ENCODE results near the gene LTB4R2. TPM values are rescaled to one million over a fixed set of nuclear protein-coding genes. Genes with fewer than 3 reads are reported as not detected.
A peak's percentile ranks its signal among the peaks of the same experiment; 100 is the strongest.

Gene LTB4R2
- total RNA-seq, 1 donor from 2014 or later: 1.5 TPM

DNA sequence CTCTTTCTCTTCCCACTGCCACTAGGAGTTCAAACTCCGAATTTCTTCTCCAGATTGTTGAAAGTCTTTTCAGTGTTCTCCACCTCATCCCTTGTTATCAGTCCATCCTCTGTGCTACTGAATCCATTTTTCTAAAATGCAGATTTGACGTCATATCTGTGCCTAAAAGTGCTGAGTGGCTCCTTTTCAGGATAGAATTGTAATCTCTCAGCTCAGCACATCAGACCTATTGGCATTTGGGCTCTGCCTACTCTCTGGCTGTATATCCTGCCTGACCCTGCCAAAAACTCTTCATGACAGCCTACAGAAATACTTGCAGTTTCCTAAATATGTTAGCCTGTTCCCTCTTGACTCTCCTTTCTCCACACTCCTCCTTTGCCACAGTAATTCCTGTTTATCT is 37.5 kb upstream of the LTB4R2 start:
- Histone ChIP-seq H3K27me3 (ENCODE audit: control insufficient read depth, insufficient read depth, low read length) (no peaks in the 10 kb centered on the region), H3K4me3 (ENCODE audit: low read depth, low read length) (no peak overlapping the region), H3K36me3 (ENCODE audit: control insufficient read depth, insufficient read depth, low read length) (peaks cover 2% of the 10 kb centered on the region)
- TF ChIP-seq, protein P1, sequence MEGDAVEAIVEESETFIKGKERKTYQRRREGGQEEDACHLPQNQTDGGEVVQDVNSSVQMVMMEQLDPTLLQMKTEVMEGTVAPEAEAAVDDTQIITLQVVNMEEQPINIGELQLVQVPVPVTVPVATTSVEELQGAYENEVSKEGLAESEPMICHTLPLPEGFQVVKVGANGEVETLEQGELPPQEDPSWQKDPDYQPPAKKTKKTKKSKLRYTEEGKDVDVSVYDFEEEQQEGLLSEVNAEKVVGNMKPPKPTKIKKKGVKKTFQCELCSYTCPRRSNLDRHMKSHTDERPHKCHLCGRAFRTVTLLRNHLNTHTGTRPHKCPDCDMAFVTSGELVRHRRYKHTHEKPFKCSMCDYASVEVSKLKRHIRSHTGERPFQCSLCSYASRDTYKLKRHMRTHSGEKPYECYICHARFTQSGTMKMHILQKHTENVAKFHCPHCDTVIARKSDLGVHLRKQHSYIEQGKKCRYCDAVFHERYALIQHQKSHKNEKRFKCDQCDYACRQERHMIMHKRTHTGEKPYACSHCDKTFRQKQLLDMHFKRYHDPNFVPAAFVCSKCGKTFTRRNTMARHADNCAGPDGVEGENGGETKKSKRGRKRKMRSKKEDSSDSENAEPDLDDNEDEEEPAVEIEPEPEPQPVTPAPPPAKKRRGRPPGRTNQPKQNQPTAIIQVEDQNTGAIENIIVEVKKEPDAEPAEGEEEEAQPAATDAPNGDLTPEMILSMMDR (IDR thresholded peaks at IDR 0.05; ENCODE audit: insufficient read depth, low read length, poor library complexity, severe bottlenecking): no peak
- DNase-seq (ENCODE audit: low read depth): no peak

DNA sequence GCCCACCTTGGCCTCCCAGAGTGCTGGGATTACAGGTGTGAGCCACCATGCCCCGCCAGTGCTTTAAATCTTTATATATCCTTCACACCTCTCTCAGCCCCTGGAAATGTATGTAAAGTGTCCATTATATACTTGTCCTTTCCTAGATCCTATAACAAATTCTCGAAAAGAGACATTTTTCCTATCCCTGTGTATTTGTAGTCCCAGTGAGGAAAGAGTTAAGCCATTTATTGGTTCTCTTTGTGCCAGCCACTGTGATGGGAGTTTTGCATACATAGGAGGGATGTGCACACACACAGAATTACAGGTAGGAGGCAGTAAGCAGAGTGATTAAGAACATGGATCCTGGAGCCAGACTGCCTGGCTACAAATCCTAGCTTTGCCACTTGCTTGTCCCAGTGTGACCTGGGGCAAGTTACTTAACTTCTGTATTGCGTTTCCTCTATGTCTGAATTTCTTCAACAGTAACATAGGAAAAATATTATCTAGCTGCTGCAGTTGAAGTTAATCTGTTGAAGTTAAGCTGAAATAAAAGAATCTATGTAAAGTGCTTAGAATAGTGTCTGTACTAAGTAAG is 36.4 kb upstream of the LTB4R2 start:
- DNase-seq (ENCODE audit: low read depth): no peak
- H3K36me3 ChIP-seq (ENCODE audit: control insufficient read depth, insufficient read depth, low read length): peaks cover 2% of the 10 kb centered on the region
- no peak overlapping the region for H3K4me3 ChIP-seq (ENCODE audit: low read depth, low read length)
- no peaks in the 10 kb centered on the region for H3K27me3 ChIP-seq (ENCODE audit: control insufficient read depth, insufficient read depth, low read length)
- TF ChIP-seq, protein P1 (IDR thresholded peaks at IDR 0.05; ENCODE audit: insufficient read depth, low read length, poor library complexity, severe bottlenecking): peak; percentile 11

DNA sequence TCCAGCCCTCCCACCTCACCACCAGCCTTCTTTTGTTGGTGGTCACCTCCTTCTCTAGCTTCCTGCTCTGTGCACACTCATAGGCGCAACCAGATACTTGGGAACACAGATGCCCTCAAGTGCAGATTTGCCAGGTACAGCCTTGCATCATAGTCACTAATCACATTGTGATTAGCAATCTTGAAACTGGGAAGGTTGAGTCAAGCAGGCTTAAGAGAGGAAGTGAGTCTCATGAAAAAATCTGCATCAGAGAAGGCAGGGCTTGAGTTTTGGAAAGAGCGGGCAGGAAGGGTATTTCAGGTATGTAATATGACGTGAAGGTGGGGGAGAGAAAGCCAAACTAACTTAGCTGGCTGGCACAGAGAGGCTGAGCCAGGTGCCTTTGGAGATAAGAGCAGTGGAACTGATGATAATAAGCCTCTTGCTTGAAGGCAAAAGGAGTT is 35.8 kb upstream of the LTB4R2 start:
- H3K4me3 ChIP-seq (ENCODE audit: low read depth, low read length): no peak overlapping the region
- TF ChIP-seq, protein P1 (IDR thresholded peaks at IDR 0.05; ENCODE audit: insufficient read depth, low read length, poor library complexity, severe bottlenecking): no peak
- no peaks in the 10 kb centered on the region for H3K27me3 ChIP-seq (ENCODE audit: control insufficient read depth, insufficient read depth, low read length)
- H3K36me3 ChIP-seq (ENCODE audit: control insufficient read depth, insufficient read depth, low read length): peaks cover 2% of the 10 kb centered on the region
- peak; percentile 32 for DNase-seq (ENCODE audit: low read depth)

DNA sequence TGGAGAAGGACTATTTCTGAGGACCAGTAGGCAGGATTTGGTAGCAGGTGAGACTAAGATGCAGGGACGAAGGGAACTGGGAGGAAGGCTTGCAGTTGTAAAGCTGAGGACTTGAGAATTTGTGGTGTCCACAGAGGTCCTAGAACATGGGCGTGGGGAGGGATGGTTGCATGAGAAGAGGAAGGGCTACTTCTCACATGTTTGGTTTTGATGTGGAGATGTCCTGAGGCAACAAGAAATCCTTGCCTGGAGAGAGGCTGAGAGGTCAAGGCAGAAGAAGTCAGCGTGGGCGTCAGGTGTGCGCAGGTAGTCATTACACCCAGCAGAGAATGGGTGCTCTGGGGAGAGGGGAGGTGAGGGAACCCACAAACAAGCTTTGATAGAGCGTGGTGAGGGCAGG is 32.9 kb upstream of the LTB4R2 start:
- no peak for DNase-seq (ENCODE audit: low read depth)
- no peaks in the 10 kb centered on the region for H3K36me3 ChIP-seq (ENCODE audit: control insufficient read depth, insufficient read depth, low read length)
- H3K4me3 ChIP-seq (ENCODE audit: low read depth, low read length): no peak overlapping the region
- TF ChIP-seq, protein P1 (IDR thresholded peaks at IDR 0.05; ENCODE audit: insufficient read depth, low read length, poor library complexity, severe bottlenecking): no peak
- H3K27me3 ChIP-seq (ENCODE audit: control insufficient read depth, insufficient read depth, low read length): no peaks in the 10 kb centered on the region

DNA sequence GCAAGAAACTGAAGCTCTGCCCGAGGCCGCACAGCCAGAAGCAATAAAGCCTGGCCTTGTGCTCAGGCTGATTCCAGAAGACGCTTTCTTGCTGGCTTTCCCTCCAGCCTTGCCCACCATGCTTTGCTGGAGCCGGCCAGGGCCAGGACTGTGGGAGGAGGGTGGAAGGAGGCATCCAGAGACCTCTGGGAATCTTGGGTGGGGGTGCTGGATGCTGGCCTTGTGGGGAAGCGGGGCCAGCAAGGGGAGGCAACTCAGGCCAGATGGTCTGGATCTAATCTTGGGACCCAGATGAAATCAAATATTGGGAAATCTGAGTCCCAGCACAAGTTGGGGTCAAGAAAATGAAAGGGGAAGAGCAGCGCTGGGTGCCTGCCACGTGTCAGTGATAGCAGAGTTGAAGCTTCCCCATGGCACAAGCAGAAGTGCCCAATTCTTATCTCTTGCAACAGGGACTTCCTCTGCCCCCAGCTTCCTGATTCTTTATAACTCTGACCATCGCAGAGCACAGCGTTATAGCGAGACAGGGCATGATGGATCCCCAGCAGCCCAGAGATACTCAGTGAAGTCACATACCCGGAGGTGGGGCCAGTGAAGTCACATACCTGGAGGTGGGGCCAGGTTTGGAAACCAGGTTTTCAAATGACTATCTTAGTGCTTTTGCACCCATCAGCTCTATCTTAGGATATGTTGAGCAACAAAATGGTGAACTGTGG is 32.2 kb upstream of the LTB4R2 start:
- DNase-seq (ENCODE audit: low read depth): no peak
- Histone ChIP-seq H3K4me3 (ENCODE audit: low read depth, low read length) (no peak overlapping the region), H3K36me3 (ENCODE audit: control insufficient read depth, insufficient read depth, low read length) (no peaks in the 10 kb centered on the region), H3K27me3 (ENCODE audit: control insufficient read depth, insufficient read depth, low read length) (no peaks in the 10 kb centered on the region)
- TF ChIP-seq, protein P1 (IDR thresholded peaks at IDR 0.05; ENCODE audit: insufficient read depth, low read length, poor library complexity, severe bottlenecking): no peak
